GM12891 (cell line): Measurements from ENCODE around the gene GOLGA8Q. TPM values are rescaled to one million over a fixed set of nuclear protein-coding genes. Genes with fewer than 3 reads are reported as not detected.
A peak's percentile ranks its signal among the peaks of the same experiment; 100 is the strongest.
"Not testable (repeated sequence)": the region's sequence is repeated elsewhere in the genome, so short reads cannot be mapped to it uniquely, and the experiment has no call there.

Experiments
- DNase-seq: peaks from one replicate; pipeline ENCODE4 v3.0.0; 2011; ENCODE audit warnings: low spot score; ENCODE audit not compliant: insufficient read length
- FAIRE-seq: peaks from 2 replicates; lab custom pipeline; 2011; peaks lifted over from hg19 to GRCh38; lab: Jason Lieb, UNC
- polyA plus RNA-seq: library from polyadenylated mRNA; unstranded; fragments of >200 nt; gene quantifications from one replicate; pipeline ENCODE4 v1.2.1, GENCODE V29; 2012; ENCODE audit warnings: low read depth, missing spikeins, inconsistent platforms; ENCODE audit not compliant: missing spikeins

Gene GOLGA8Q
- polyA plus RNA-seq = not detected

DNA sequence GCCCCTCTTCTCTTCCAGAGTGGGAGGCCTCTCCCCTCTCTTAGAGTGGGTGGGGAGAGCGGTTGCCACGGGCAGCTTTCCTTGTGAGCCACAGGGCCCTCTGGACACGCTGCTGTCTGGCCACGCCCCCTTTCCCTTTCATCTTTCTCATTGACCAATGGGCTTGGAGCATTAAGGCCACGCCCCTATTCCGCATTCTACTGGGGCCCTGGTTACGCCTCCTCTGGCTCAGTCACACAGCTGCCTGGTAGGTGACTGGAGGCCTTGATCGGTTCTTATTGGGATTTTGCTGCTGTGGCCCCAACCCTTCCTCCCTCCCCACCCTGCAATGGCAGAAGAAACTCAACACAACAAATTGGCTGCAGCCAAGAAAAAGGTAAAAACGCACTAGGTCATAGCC, at the start of gene GOLGA8Q:
GOLGA8Q (plus strand) TSS at position 301 of the 400 bp plus-strand sequence; CDS start at position 329, 28 bp downstream.
- DNase-seq, FAIRE-seq: not testable (repeated sequence)

DNA sequence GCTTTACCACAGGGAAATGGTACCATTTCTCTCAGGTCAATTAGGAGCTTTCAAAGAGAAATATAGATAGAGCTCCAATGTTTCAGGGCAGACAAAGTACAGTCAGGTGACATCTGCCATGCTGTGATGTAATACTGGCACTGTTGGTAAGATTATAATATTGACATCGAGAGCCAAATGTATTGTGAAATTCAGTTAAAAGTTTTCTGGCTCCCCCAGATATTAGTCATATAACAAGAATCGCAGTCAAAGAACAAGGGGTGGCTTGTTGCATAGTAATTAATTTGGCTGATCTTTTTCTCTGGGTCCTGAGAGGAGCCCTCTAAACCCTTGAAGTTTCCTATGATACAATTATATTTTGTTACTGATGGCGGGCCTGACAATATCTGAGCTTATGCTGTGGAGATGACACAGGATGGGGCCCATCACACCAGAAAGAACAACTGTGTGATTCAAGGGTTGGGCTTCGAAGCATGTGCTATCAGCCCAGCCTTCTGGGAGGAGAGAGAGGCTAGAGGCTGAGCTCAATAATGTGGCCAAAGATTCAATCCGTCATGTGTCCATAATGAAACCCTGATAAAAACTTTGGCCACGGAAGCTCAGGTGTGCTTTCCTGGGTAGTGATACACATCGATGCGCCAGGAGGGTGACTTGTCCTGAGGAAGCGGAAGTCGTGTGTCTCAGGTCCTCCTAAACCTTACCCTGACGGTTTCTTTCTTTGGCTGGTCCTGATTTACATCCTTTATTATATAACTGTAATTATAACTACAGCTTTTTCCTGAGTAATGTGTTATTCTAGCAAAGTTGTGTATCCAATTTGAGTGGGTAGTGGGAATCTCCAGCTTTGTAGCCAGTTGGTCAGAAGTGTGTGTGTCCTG, 48.7 kb upstream of the GOLGA8Q start:
- FAIRE-seq = not testable (repeated sequence)

DNA sequence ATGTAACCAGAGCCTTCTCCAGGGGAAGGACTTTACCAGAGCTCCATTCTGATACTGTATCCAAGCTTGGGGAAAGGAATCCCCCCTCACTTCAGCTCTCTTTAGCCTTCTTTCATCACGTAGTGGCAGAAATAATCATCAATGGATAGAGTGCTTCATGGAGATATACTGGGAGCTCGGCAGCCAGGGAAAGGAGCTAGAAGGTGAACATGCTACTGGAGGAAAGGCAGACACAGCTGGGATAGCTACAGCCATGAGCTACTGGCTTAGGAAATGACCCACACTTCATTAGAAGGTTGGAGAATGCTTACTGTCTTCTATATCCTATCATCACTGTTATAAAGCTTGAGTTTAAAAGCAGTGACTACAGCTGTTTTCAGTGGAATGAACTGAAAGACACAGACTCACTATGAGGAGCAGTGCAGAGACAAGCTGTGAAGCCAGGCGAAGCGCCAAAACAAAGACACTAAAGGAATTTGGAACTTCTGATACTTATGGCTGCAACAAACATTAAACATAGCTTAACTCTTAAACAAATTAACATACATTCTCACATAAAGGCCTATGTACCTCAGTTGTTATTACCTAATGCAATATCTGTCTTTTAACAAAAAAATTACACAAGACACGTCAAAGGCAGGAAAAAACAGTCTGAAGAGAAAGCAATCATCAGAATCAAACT, 47.5 kb upstream of the GOLGA8Q start:
- not testable (repeated sequence) for FAIRE-seq, DNase-seq

More for the DNA sequence above, 48.7 kb upstream of the GOLGA8Q start:
- not testable (repeated sequence) for DNase-seq

GRCh38 chr15:30514545-30514944, 37.3 kb upstream of the GOLGA8Q start:
- DNase-seq = not testable (repeated sequence)

GRCh38 chr15:30523453-30524243, 28.2 kb upstream of the GOLGA8Q start:
- DNase-seq, FAIRE-seq: not testable (repeated sequence)

More at GRCh38 chr15:30514545-30514944, 37.3 kb upstream of the GOLGA8Q start:
- peak; percentile 59 for FAIRE-seq

GRCh38 chr15:30525912-30526311, 25.9 kb upstream of the GOLGA8Q start:
- not testable (repeated sequence) for FAIRE-seq, DNase-seq

- DNase-seq, FAIRE-seq: not testable (repeated sequence)
Observed at GRCh38 chr15:30529049-30529448, 22.8 kb upstream of the GOLGA8Q start.

- DNase-seq, FAIRE-seq: not testable (repeated sequence)
Observed at GRCh38 chr15:30566949-30567348, 15.1 kb downstream of the GOLGA8Q start.

DNA sequence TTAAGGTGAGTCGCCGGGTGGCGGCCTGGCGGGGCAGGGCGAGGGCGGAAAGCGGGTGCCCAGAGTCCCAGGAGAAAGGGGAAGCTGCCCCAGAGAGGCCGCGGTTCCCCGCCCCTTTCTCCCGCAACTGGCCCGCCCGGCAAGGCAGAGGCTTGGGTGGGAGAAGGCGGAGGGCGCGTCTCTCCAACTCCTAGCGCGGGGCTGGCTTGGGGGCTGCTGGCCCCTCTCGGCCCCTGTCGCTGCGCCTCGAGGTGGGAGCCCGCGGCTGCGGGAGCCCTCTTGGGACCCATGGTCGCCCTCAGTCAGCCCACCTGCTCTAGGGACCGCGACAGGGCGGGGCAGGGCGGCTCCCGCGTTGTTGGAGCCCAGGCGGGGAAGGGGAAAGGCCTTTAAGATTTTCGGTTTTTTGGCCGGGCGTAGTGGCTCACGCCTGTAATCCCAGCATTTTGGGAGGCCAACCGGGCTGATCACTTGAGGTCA, 21.2 kb downstream of the GOLGA8Q start:
- DNase-seq, FAIRE-seq: not testable (repeated sequence)

DNA sequence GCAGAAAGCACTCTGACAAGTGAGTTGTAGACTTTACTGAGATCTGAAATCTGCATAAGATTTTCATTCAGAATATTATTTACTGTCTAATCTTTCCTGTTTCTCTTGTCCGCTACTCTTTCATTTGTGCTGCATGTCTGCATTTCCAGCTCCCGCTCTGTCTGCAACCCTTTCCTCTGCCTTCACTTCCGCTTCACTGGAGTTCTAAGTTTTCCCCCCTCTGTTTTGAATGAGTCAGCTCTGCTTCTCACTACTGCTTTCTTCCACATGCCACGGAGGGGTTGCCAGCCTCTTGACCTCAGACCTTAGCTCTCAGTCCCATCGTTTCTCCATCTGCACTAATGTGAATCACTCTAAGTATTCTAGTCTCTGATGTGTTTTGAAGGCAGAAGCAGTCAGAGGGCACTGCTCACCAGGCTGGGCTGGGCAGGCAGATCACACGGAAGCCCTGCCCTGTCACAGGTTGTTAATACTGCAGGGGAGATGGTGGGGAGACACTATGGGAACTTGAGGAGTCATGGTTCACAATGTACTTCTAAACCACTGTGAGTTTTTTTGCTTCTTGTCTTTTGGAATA, 27.6 kb downstream of the GOLGA8Q start:
- FAIRE-seq, DNase-seq: not testable (repeated sequence)

- not testable (repeated sequence) for DNase-seq
Observed at GRCh38 chr15:30580716-30581115, 28.9 kb downstream of the GOLGA8Q start.

DNA sequence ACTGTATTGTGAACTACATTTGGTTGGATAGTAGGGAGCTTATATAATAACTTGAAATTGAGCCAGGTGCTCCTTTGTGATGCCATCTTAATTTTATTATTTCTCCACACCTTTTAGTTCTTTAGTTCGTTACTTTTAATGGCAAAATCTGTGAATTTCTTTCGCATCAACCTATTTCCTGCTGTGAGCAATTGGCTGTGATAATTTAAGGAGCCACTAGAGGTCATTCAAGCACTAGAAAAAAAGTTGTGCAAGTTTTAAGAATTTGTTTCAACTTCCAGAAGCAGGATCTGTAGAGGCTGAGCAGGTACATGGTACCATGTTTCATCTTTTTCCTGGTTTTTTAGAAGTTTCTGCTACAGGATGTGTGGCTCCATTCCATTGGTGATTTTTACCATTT, 47.1 kb downstream of the GOLGA8Q start:
- DNase-seq, FAIRE-seq: not testable (repeated sequence)

More at GRCh38 chr15:30580716-30581115, 28.9 kb downstream of the GOLGA8Q start:
- FAIRE-seq = not testable (repeated sequence)

GRCh38 chr15:30603796-30604195, 51.9 kb downstream of the GOLGA8Q start, which contains the start of gene GOLGA8H:
TSS of gene GOLGA8H (plus strand) at chr15:30604028. CDS start at chr15:30604126, 98 bp downstream.
- FAIRE-seq, DNase-seq: not testable (repeated sequence)
